ENCODE measurements around the gene USP5. TPM values are rescaled to one million over a fixed set of nuclear protein-coding genes. Genes with fewer than 3 reads are reported as not detected.

USP5 gene
- polyA plus RNA-seq, 2 of the 4 experiments (the other 2 are of a cell fraction) = 58.6 to 78.2 TPM

GRCh38 chr12:6822426-6823135, 29.4 kb upstream of the USP5 start:
- Histone ChIP-seq H3K9me3 (no peaks in the 10 kb centered on the region), H3K4me3 (peak overlapping the region; percentile 55; the same call in 2 of the 3 replicates), H3K4me2 (peak overlapping the region; percentile 100), H3K4me1 (peaks cover 20% of the 10 kb centered on the region), H3K27ac (peak overlapping the region in 1 of 2 experiments; percentile 87; a peak in 4 of 6 replicates)
- WGBS (ENCODE audit: missing lambda C conversion rate) = 86% methylated on average over 7 of the region's 7 CpGs
- CTCF ChIA-PET = interaction anchor here (0.6 to 29.8 kb wide), 7 partner anchors 11 to 252 kb away, joined by 3 to 306 read pairs (median 78); partner anchors contain the start of genes CD4 and MLF2
- ATAC-seq (no peak), DNase-seq (ENCODE audit: low read depth in 1 of 2, low spot score in 1 of 2) (no peak), FAIRE-seq (no peak)
- TF ChIP-seq RNF2 (IDR thresholded peaks at IDR 0.05; ENCODE audit: borderline replicate concordance, low read depth) (no peak), PHF8 (IDR thresholded peaks at IDR 0.05; ENCODE audit: borderline replicate concordance, low read depth) (no peak), HDAC2 (IDR thresholded peaks at IDR 0.05) (no peak), MYC (IDR thresholded peaks at IDR 0.05; ENCODE audit: borderline replicate concordance, low read length) (no peak), EHMT2 (IDR thresholded peaks at IDR 0.05; ENCODE audit: low read depth) (no peak), TFCP2L1 (CRISPR knock-in tag; IDR thresholded peaks at IDR 0.05) (no peak), MAZ (IDR thresholded peaks at IDR 0.05; ENCODE audit: borderline replicate concordance, low read depth, low read length) (no peak), GATA3 (IDR thresholded peaks at IDR 0.05; ENCODE audit: borderline replicate concordance) (no peak), FOSL2 (IDR thresholded peaks at IDR 0.05) (no peak), FOSL2 (CRISPR knock-in tag; IDR thresholded peaks at IDR 0.05) (no peak), CEBPB (IDR thresholded peaks at IDR 0.05) (no peak), RCOR1 (IDR thresholded peaks at IDR 0.05; ENCODE audit: low read depth, low read length) (no peak), CBX8 (IDR thresholded peaks at IDR 0.05) (no peak), BCL3 (IDR thresholded peaks at IDR 0.05) (no peak), PBX3 (IDR thresholded peaks at IDR 0.05) (no peak), HMGXB4 (CRISPR knock-in tag; IDR thresholded peaks at IDR 0.05; ENCODE audit: borderline replicate concordance) (no peak), HOXA7 (CRISPR knock-in tag; IDR thresholded peaks at IDR 0.05) (no peak), BHLHE40 (IDR thresholded peaks at IDR 0.05; ENCODE audit: low read depth, low read length) (no peak), ESRRA (IDR thresholded peaks at IDR 0.05; ENCODE audit: borderline replicate concordance, low read length) (no peak), FOSB (CRISPR knock-in tag; IDR thresholded peaks at IDR 0.05) (no peak), SMC3 (IDR thresholded peaks at IDR 0.05) (no peak)
- POLR2A ChIA-PET = interaction anchor here (1.4 to 2.1 kb wide), 2 partner anchors 69 kb away, joined by 4 to 9 read pairs; partner anchors contain the start of gene MLF2

GRCh38 chr12:6823182-6824084, 28.5 kb upstream of the USP5 start:
- Histone ChIP-seq H3K4me2 (no peak overlapping the region), H3K4me1 (peaks cover 26% of the 10 kb centered on the region), H3K9me3 (no peaks in the 10 kb centered on the region), H3K27ac (no peak overlapping the region), H3K4me3 (no peak overlapping the region)
- WGBS (ENCODE audit: missing lambda C conversion rate) = 78% methylated on average over 12 of the region's 12 CpGs
- ATAC-seq (no peak), FAIRE-seq (no peak), DNase-seq (ENCODE audit: low read depth in 1 of 2, low spot score in 1 of 2) (no peak)
- POLR2A ChIA-PET = interaction anchor here (1.4 kb wide), 1 partner anchor 70 kb away, joined by 4 read pairs; the partner anchor contains the start of gene MLF2
- CTCF ChIA-PET = interaction anchor here (1.3 to 29.8 kb wide), 11 partner anchors 11 to 88 kb away, joined by 3 to 306 read pairs (median 47); partner anchors contain the start of genes CD4, CDCA3, GNB3 and MLF2
- TF ChIP-seq ZNF302 (CRISPR knock-in tag; IDR thresholded peaks at IDR 0.05) (no peak), FOSL2 (IDR thresholded peaks at IDR 0.05) (no peak), FOSL2 (CRISPR knock-in tag; IDR thresholded peaks at IDR 0.05) (no peak), ATOH8 (CRISPR knock-in tag; IDR thresholded peaks at IDR 0.05; ENCODE audit: low read depth) (no peak), E2F6 (IDR thresholded peaks at IDR 0.05; ENCODE audit: borderline replicate concordance, low read depth) (no peak), NPAS2 (CRISPR knock-in tag; IDR thresholded peaks at IDR 0.05; ENCODE audit: borderline replicate concordance) (no peak), HOXB5 (CRISPR knock-in tag; IDR thresholded peaks at IDR 0.05) (no peak), CEBPB (IDR thresholded peaks at IDR 0.05) (no peak), HOXA7 (CRISPR knock-in tag; IDR thresholded peaks at IDR 0.05) (no peak), CBX2 (IDR thresholded peaks at IDR 0.05; ENCODE audit: borderline replicate concordance, low read depth) (no peak), HDAC2 (IDR thresholded peaks at IDR 0.05) (no peak), HMGXB4 (CRISPR knock-in tag; IDR thresholded peaks at IDR 0.05; ENCODE audit: borderline replicate concordance) (no peak)

All from A549 (cell line).